SKM-1 treated with dmso at 0.1 percent for 144 hours (cell line): ENCODE data around the gene GLMN.

Experiments
- DNase-seq: peaks from one replicate; lab custom pipeline; 2025; ENCODE audit not compliant: unreplicated experiment; lab: John Stamatoyannopoulos, UW

The GLMN gene

GRCh38 chr1:92201973-92202372 lies 96.8 kb downstream of the GLMN start:
- DNase-seq: peak; percentile 93
